ENCODE data around the gene ESRRA. TPM values are rescaled to one million over a fixed set of nuclear protein-coding genes. Genes with fewer than 3 reads are reported as not detected.
A peak's percentile ranks its signal among the peaks of the same experiment; 100 is the strongest.

ESRRA gene
- total and polyA plus RNA-seq, 2 of the 13 experiments (the other 11 are each of a cell fraction or from before 2014, with no cell fraction given), result 18.1 to 36.3 TPM

- TF ChIP-seq ZNF609 (CRISPR knock-in tag; IDR thresholded peaks at IDR 0.05; ENCODE audit: borderline replicate concordance) (no peak), STAT5B (CRISPR knock-in tag; IDR thresholded peaks at IDR 0.05) (no peak), GABPB1 (CRISPR knock-in tag; IDR thresholded peaks at IDR 0.05) (peak; percentile 95), NPAS2 (CRISPR knock-in tag; IDR thresholded peaks at IDR 0.05; ENCODE audit: borderline replicate concordance) (no peak), ZFYVE20 (CRISPR knock-in tag; IDR thresholded peaks at IDR 0.05; ENCODE audit: borderline replicate concordance, low read depth) (no peak), THAP9 (CRISPR knock-in tag; IDR thresholded peaks at IDR 0.05; ENCODE audit: borderline replicate concordance) (peak; percentile 76; the same call in 1 of the 2 replicates), NFKBIZ (CRISPR knock-in tag; IDR thresholded peaks at IDR 0.05) (no peak), NFATC3 (CRISPR knock-in tag; IDR thresholded peaks at IDR 0.05) (no peak), SMAD1 (CRISPR knock-in tag; IDR thresholded peaks at IDR 0.05; ENCODE audit: borderline replicate concordance, low read depth) (no peak), ZNF782 (CRISPR knock-in tag; IDR thresholded peaks at IDR 0.05; ENCODE audit: borderline replicate concordance) (no peak), ZNF850 (CRISPR knock-in tag; conservative IDR thresholded peaks at IDR 0.05) (no peak), ETV6 (CRISPR knock-in tag; conservative IDR thresholded peaks at IDR 0.05) (no peak), ZNF775 (CRISPR knock-in tag; IDR thresholded peaks at IDR 0.05; ENCODE audit: borderline replicate concordance) (no peak), MXD1 (CRISPR knock-in tag; IDR thresholded peaks at IDR 0.05) (peak; percentile 77), ZNF576 (CRISPR knock-in tag; IDR thresholded peaks at IDR 0.05) (no peak), FOXJ3 (CRISPR knock-in tag; IDR thresholded peaks at IDR 0.05; ENCODE audit: borderline replicate concordance) (no peak), PBX3 (CRISPR knock-in tag; IDR thresholded peaks at IDR 0.05; ENCODE audit: borderline replicate concordance) (no peak), FOXK2 (IDR thresholded peaks at IDR 0.05) (no peak), ZSCAN21 (CRISPR knock-in tag; IDR thresholded peaks at IDR 0.05; ENCODE audit: borderline replicate concordance) (no peak; the same call in 1 of the 2 replicates), ZNF30 (CRISPR knock-in tag; IDR thresholded peaks at IDR 0.05) (no peak)
Measured at GRCh38 chr11:64317325-64317960, 12.1 kb downstream of the ESRRA start, which contains the start of gene TRMT112 (continued).
